Heart left ventricle (tissue), 13 donors: ENCODE measurements around the gene MYB.

Source experiments
- CTCF ChIP-seq, 12 donors: fragments of 200-600 bp; sonication (generic) in 4 of 12; IDR thresholded peaks; one replicate each; pipeline versions ENCODE4 v1.5.0 to v1.8.0; 2018 to 2022; ENCODE audit warnings: antibody characterized with exemption in 12 of 12, mild to moderate bottlenecking in 5 of 12
- POLR2A ChIP-seq, 2 donors: fragments of 450-650 bp; IDR thresholded peaks; one replicate each; pipeline ENCODE4 v1.6.1; 2017; ENCODE audit warnings: antibody characterized with exemption in 2 of 2, mild to moderate bottlenecking in 2 of 2, moderate library complexity in 2 of 2
- donor health status: ischemic (EF 13 %, LVEDD 7.1; RV severe dilation, severe dysfunction).
- donor health status: DM: no; HTN: yes; CAD: no.
- donor health status: DM: no; HTN: no; CAD: no.
- donor health status: ischemic (EF 25% LVEDD 6.9; RV normal size, moderate dysfunction).
- donor health status: ischemic (EF 25% LVEDD 5.7; RV mildly dilated, moderate dysfunction).
- donor health status: ischemic (EF 35%, LVEDD 5.7; RV mildly dilated, moderate dysfunction).
- donor health status: nonischemic (EF 11% LVEDD 7.7; RV severe dilation, severe dysfunction).
- donor health status: DM: yes; HTN: yes; CAD: no.
- donor health status: PGD.
- donor health status: ischemic (EF 29% LVEDD 5.4; RV normal size, mild dysfunction).
- donor health status: nonischemic (EF 23%, LVEDD 6.1; RV moderate dilation, normal function).

- TF ChIP-seq CTCF (IDR thresholded peaks at IDR 0.05): no peak
- no peak for TF ChIP-seq POLR2A (IDR thresholded peaks at IDR 0.05)
These were observed 70.7 kb downstream of the MYB start for GRCh38 chr6:135251498-135252441.
